NT2/D1 (cell line): ENCODE data around the gene YPEL5.

Experiments used
- SUZ12 ChIP-seq: IDR thresholded peaks from 2 replicates; pipeline ENCODE4 v1.6.1; 2011; ENCODE audit not compliant: insufficient read length, insufficient read depth; ENCODE audit errors: extremely low read depth
- YY1 ChIP-seq: IDR thresholded peaks from 2 replicates; pipeline ENCODE4 v1.6.1; 2011; ENCODE audit not compliant: insufficient read length, insufficient read depth
- ZNF274 ChIP-seq: IDR thresholded peaks from 2 replicates; pipeline ENCODE4 v1.6.1; 2011; ENCODE audit warnings: mild to moderate bottlenecking, low read depth, low read length

DNA sequence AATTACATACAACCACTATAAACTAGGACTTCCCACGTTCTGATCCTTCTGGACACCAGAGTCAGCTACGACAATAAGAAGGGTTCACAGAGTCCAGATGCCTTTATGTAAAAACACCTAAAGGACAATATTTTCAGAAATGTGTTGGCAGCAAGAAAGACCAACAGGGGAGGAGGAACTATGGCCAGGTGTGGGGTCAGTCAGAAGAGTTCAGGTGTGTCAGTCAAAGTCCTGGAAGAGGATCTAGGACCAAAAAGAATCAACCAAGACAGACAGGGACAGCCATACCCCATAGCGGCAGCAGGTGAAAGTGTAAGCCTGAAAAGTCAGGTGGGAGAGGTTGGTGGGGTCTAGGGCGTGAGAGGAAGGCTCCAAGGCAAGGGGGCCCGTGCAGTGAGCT lies 38.0 kb upstream of the YPEL5 start:
- TF ChIP-seq YY1 (no peak), SUZ12 (no peak), ZNF274 (no peak)
